Measurements from ENCODE around the gene XIRP1.
A peak's percentile ranks its signal among the peaks of the same experiment; 100 is the strongest.

The XIRP1 gene

GRCh38 chr3:39158148-39158715 is 34.2 kb downstream of the XIRP1 start:
- no peak for DNase-seq

GRCh38 chr3:39157359-39157758 is 35.0 kb downstream of the XIRP1 start:
- DNase-seq = no peak

GRCh38 chr3:39156421-39156820 is 36.0 kb downstream of the XIRP1 start:
- peak; percentile 23 for DNase-seq

GRCh38 chr3:39154280-39155021 is 37.9 kb downstream of the XIRP1 start:
- peak; percentile 33 for DNase-seq

- DNase-seq = no peak
These were observed 38.5 kb downstream of the XIRP1 start for GRCh38 chr3:39153977-39154279.

GRCh38 chr3:39150803-39151631 is 41.4 kb downstream of the XIRP1 start:
- DNase-seq = peak; percentile 89

- DNase-seq = no peak
These were observed 42.1 kb downstream of the XIRP1 start for GRCh38 chr3:39150148-39150802.

- DNase-seq = no peak
These were observed 42.8 kb downstream of the XIRP1 start for GRCh38 chr3:39149498-39150147.

- no peak for DNase-seq
These were observed 43.3 kb downstream of the XIRP1 start for GRCh38 chr3:39149059-39149455.

- peak; percentile 30 for DNase-seq
These were observed 43.8 kb downstream of the XIRP1 start for GRCh38 chr3:39148435-39149058.

- peak; percentile 54 for DNase-seq
These were observed 44.5 kb downstream of the XIRP1 start for GRCh38 chr3:39147711-39148434.

- DNase-seq = peak; percentile 97
These were observed 45.5 kb downstream of the XIRP1 start for GRCh38 chr3:39146611-39147591.

GRCh38 chr3:39146083-39146501 is 46.3 kb downstream of the XIRP1 start:
- no peak for DNase-seq

GRCh38 chr3:39144748-39145380 is 47.5 kb downstream of the XIRP1 start:
- DNase-seq = no peak

- no peak for DNase-seq
These were observed 48.2 kb downstream of the XIRP1 start for GRCh38 chr3:39144095-39144747.

- no peak for DNase-seq
These were observed 49.1 kb downstream of the XIRP1 start for GRCh38 chr3:39143051-39143885.

GRCh38 chr3:39142067-39142466 is 50.3 kb downstream of the XIRP1 start:
- no peak for DNase-seq
